Gastroesophageal sphincter (tissue), 3 donors: ENCODE data around the gene RXFP4.

Source experiments
- CTCF ChIP-seq, 4 experiments: fragments of 200-600 bp in 2 of 4; fragments of 450-650 bp in 2 of 4; sonication (generic) in 1 of 4; IDR thresholded peaks; one replicate each; pipeline ENCODE4 v1.5.1; 2017 to 2019; ENCODE audit warnings: antibody characterized with exemption in 4 of 4, mild to moderate bottlenecking in 2 of 4, moderate library complexity in 2 of 4
- POLR2A ChIP-seq, 2 donors: fragments of 450-650 bp; IDR thresholded peaks; one replicate each; pipeline ENCODE4 v1.6.1; 2017; ENCODE audit warnings: antibody characterized with exemption in 2 of 2, mild to moderate bottlenecking in 2 of 2, moderate library complexity in 1 of 2

- no peak for TF ChIP-seq POLR2A (IDR thresholded peaks at IDR 0.05)
- no peak for TF ChIP-seq CTCF (IDR thresholded peaks at IDR 0.05)
Observed at GRCh38 chr1:155976062-155976912, 34.8 kb downstream of the RXFP4 start.
